ENCODE data around the gene ITPR1.

DNA sequence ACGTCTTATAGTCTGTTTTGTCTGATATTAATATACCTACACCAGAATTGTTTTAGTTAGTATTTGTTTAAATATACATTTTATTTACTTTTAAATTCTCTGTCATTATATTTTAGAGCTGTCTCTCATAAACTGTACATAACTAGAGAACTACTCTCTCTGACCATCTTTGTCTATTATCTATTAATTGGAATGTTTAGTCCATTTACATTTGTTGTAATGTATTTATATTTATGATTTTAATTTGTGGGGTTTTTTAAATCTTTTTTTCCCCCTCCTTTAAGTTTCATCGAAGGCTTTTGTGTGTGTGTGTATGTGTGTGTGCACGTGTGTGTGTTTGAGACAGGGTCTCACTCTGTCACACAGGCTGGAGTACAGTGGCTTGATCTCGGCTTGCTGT is 47.1 kb downstream of the ITPR1 start:
- no peak for TF ChIP-seq EZH2 (IDR thresholded peaks at IDR 0.05; ENCODE audit: low read length, unreplicated experiment)
- TF ChIP-seq, protein P1, sequence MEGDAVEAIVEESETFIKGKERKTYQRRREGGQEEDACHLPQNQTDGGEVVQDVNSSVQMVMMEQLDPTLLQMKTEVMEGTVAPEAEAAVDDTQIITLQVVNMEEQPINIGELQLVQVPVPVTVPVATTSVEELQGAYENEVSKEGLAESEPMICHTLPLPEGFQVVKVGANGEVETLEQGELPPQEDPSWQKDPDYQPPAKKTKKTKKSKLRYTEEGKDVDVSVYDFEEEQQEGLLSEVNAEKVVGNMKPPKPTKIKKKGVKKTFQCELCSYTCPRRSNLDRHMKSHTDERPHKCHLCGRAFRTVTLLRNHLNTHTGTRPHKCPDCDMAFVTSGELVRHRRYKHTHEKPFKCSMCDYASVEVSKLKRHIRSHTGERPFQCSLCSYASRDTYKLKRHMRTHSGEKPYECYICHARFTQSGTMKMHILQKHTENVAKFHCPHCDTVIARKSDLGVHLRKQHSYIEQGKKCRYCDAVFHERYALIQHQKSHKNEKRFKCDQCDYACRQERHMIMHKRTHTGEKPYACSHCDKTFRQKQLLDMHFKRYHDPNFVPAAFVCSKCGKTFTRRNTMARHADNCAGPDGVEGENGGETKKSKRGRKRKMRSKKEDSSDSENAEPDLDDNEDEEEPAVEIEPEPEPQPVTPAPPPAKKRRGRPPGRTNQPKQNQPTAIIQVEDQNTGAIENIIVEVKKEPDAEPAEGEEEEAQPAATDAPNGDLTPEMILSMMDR (conservative IDR thresholded peaks at IDR 0.05; ENCODE audit: low read depth, low read length): no peak
